Prostate gland (tissue), 2 donors: ENCODE data around the gene RECQL. TPM values are rescaled to one million over a fixed set of nuclear protein-coding genes. Genes with fewer than 3 reads are reported as not detected.

Experiments used
- DNase-seq: peaks from one replicate; pipeline ENCODE4 v3.0.0-alpha.2; 2019; ENCODE audit warnings: low spot score
- H3K27ac ChIP-seq, 2 donors: fragments of 200-600 bp; sonication (generic); 2 replicates each; pipeline ENCODE4 v1.5.1; 2017 to 2019
- H3K27me3 ChIP-seq: fragments of 200-600 bp; sonication (generic); replicated peaks from 2 replicates; pipeline ENCODE4 v1.5.1; 2019; ENCODE audit not compliant: insufficient read depth
- H3K36me3 ChIP-seq, 2 donors: fragments of 200-600 bp; sonication (generic); 1 replicate in 1 of 2; 2 replicates in 1 of 2; pipeline versions ENCODE4 v1.5.1 to v1.8.1; 2017 to 2019
- H3K4me1 ChIP-seq: fragments of 200-600 bp; sonication (generic); replicated peaks from 2 replicates; pipeline ENCODE4 v1.5.1; 2019
- H3K4me3 ChIP-seq, 2 donors: fragments of 200-600 bp; sonication (generic); 2 replicates each; pipeline ENCODE4 v1.5.1; 2017 to 2019
- H3K9me3 ChIP-seq: fragments of 200-600 bp; sonication (generic); 2 replicates; pipeline ENCODE4 v1.5.1; 2017
- CTCF ChIP-seq, 4 experiments: fragments of 200-600 bp in 2 of 4; fragments of 450-650 bp in 2 of 4; sonication (generic) in 2 of 4; IDR thresholded peaks; 1 replicate in 3 of 4; 2 replicates in 1 of 4; pipeline ENCODE4 v1.5.1; 2016 to 2019; ENCODE audit warnings: antibody characterized with exemption in 4 of 4, mild to moderate bottlenecking in 2 of 4, moderate library complexity in 2 of 4
- POLR2A ChIP-seq: fragments of 450-650 bp; IDR thresholded peaks from one replicate; pipeline ENCODE4 v1.6.1; 2016; ENCODE audit warnings: antibody characterized with exemption, mild to moderate bottlenecking
- POLR2AphosphoS5 ChIP-seq: sonication (generic); formaldehyde crosslinking; IDR thresholded peaks from one replicate; pipeline ENCODE4 v1.6.1; 2017; ENCODE audit warnings: antibody characterized with exemption
- WGBS: methylation state at CpG from one replicate; pipeline ENCODE4 v1.1.5; 2018; 5-methylcytosine and 5-hydroxymethylcytosine counted together
- intact Hi-C: fragments of 100-400 bp; cut with DNase I; formaldehyde crosslinking; loops from one replicate; pipeline ENCODE4 v1.14.2; 2022
- total RNA-seq, 2 donors: library from RNA; depleted of rRNA; stranded (reverse); fragments of >200 nt; gene quantifications; one replicate each; pipeline ENCODE4 v1.1.0, GENCODE V29; 2016

RECQL gene
- total RNA-seq, 2 donors from 2014 or later: 19.8 to 23.3 TPM

DNA sequence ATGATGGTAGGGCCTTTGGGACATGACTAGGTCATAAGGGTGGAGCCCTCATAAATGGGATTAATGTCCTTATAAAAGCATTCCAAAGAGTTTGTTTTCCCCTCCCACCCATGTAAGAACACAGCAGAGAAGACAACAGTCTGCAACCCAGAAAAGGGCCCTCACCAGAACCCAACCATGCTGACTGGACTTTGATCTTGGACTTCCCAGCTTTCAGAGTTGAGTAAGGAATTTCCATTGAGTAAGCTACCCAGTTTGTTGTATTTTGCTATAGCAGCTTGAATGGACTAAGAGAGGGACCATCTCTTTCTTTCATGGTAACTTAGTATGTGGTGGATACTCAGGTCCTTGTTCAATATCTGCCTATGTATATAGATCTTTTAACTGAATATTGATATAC lies 21.7 kb upstream of the RECQL start:
- no peaks in the 10 kb centered on the region for H3K4me1 ChIP-seq
- intact Hi-C loops: no loop called here
- no peaks in the 10 kb centered on the region for H3K9me3 ChIP-seq
- no peak overlapping the region for H3K27ac ChIP-seq
- DNase-seq: no peak
- no peak for TF ChIP-seq CTCF (IDR thresholded peaks at IDR 0.05)
- TF ChIP-seq POLR2A: no peak
- TF ChIP-seq POLR2AphosphoS5: no peak
- no peak overlapping the region for H3K4me3 ChIP-seq
- H3K36me3 ChIP-seq: no peaks in the 10 kb centered on the region
- H3K27me3 ChIP-seq: no peaks in the 10 kb centered on the region

DNA sequence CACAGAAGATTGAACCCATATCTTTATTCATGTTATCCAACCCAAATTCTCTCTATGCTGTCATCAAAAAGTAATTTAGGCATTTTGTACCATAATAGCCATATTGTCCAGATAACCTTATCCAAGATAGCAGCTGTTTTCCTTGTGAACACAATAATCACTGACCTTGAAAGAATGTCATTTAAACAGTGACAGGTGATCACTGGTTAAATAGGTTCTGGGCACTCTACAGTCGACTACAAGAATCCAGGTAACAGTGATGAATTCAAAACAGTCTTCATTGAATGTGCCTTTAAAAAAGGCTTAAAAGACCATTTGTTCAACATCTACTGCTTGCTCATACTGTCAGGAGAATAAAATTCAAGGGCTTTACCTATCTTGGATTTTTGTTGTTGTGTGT lies 20.1 kb upstream of the RECQL start:
- Histone ChIP-seq H3K4me3 (no peak overlapping the region), H3K9me3 (no peaks in the 10 kb centered on the region), H3K27me3 (no peaks in the 10 kb centered on the region), H3K36me3 (no peaks in the 10 kb centered on the region), H3K4me1 (no peaks in the 10 kb centered on the region), H3K27ac (no peak overlapping the region)
- no peak for DNase-seq
- intact Hi-C loops: no loop called here
- 29% methylated on average over 1 of the region's 1 CpG for WGBS
- TF ChIP-seq POLR2AphosphoS5 (no peak), CTCF (IDR thresholded peaks at IDR 0.05) (no peak), POLR2A (no peak)

DNA sequence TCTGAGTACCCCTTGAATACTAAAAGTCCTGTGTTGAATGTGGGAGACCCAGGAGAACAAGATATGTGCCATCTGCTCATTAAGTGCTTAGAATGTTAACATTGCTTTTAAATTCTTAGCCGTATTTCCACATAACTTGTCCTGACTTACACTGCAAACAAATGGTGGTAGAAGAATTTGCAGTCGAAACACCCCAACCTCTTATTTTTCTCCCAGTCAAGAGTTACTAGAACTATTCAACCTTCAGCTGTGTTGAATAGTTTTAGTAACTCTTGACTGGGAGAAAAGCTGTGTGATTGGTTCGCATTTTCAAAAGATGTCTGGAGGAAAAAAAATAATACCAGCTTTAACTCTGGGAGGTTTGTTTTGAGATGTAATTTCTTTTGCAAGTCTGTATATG lies 17.0 kb upstream of the RECQL start:
- Histone ChIP-seq H3K9me3 (no peaks in the 10 kb centered on the region), H3K27ac (no peak overlapping the region), H3K36me3 (peaks cover 0 to 4% of the 10 kb centered on the region in 2 donors), H3K27me3 (no peaks in the 10 kb centered on the region), H3K4me1 (no peaks in the 10 kb centered on the region), H3K4me3 (no peak overlapping the region)
- no peak for TF ChIP-seq POLR2AphosphoS5
- TF ChIP-seq POLR2A: no peak
- TF ChIP-seq CTCF (IDR thresholded peaks at IDR 0.05): no peak
- intact Hi-C loops: no loop called here
- WGBS: 64% methylated on average over 3 of the region's 3 CpGs
- no peak for DNase-seq

- no peaks in the 10 kb centered on the region for H3K27me3 ChIP-seq
- no peak for DNase-seq
- intact Hi-C loops: no loop called here
- peaks cover 0 to 7% of the 10 kb centered on the region in 2 donors for H3K36me3 ChIP-seq
- no peak overlapping the region for H3K4me3 ChIP-seq
- 97% methylated on average over 2 of the region's 2 CpGs for WGBS
- H3K4me1 ChIP-seq: no peaks in the 10 kb centered on the region
- H3K9me3 ChIP-seq: no peaks in the 10 kb centered on the region
- no peak overlapping the region for H3K27ac ChIP-seq
- TF ChIP-seq POLR2A: no peak
- no peak for TF ChIP-seq POLR2AphosphoS5
- no peak for TF ChIP-seq CTCF (IDR thresholded peaks at IDR 0.05)
Measured at GRCh38 chr12:21516281-21516680, 14.8 kb upstream of the RECQL start.

- no peak overlapping the region for H3K27ac ChIP-seq
- no peak overlapping the region for H3K4me3 ChIP-seq
- no peak for TF ChIP-seq CTCF (IDR thresholded peaks at IDR 0.05)
- TF ChIP-seq POLR2A: no peak
- no peak for TF ChIP-seq POLR2AphosphoS5
- H3K36me3 ChIP-seq: peaks cover 0 to 7% of the 10 kb centered on the region in 2 donors
- no peaks in the 10 kb centered on the region for H3K9me3 ChIP-seq
- 48% methylated on average over 2 of the region's 2 CpGs for WGBS
- H3K27me3 ChIP-seq: no peaks in the 10 kb centered on the region
- intact Hi-C loops: no loop called here
- no peak for DNase-seq
- H3K4me1 ChIP-seq: peaks cover 4% of the 10 kb centered on the region
Measured at GRCh38 chr12:21509768-21510167, 8.3 kb upstream of the RECQL start.
